GM18508 (cell line): ENCODE measurements around the gene ATXN7L1.
"Not testable (repeated sequence)": the region's sequence is repeated elsewhere in the genome, so short reads cannot be mapped to it uniquely, and the experiment has no call there.

Experiments used
- ATAC-seq: cut with Tn5 transposase; IDR thresholded peaks from one replicate; pipeline ENCODE4 v1.9.1; 2021; ENCODE audit warnings: moderate number of reproducible peaks; ENCODE audit not compliant: insufficient read depth, unreplicated experiment

Gene ATXN7L1

GRCh38 chr7:105807448-105807762 lies 69.0 kb downstream of the ATXN7L1 start:
- ATAC-seq, result no peak

- ATAC-seq, result no peak
These were observed 69.6 kb downstream of the ATXN7L1 start for GRCh38 chr7:105806592-105807447.

- ATAC-seq, result no peak
These were observed 70.9 kb downstream of the ATXN7L1 start for GRCh38 chr7:105805447-105806019.

- no peak for ATAC-seq
These were observed 73.0 kb downstream of the ATXN7L1 start for GRCh38 chr7:105803429-105803736.

- no peak for ATAC-seq
These were observed 73.6 kb downstream of the ATXN7L1 start for GRCh38 chr7:105802604-105803428.

GRCh38 chr7:105800849-105801534 lies 75.4 kb downstream of the ATXN7L1 start:
- ATAC-seq, result no peak

GRCh38 chr7:105800442-105800841 lies 76.0 kb downstream of the ATXN7L1 start:
- ATAC-seq, result no peak

- no peak for ATAC-seq
These were observed 76.7 kb downstream of the ATXN7L1 start for GRCh38 chr7:105799677-105800076.

- no peak for ATAC-seq
These were observed 77.4 kb downstream of the ATXN7L1 start for GRCh38 chr7:105799006-105799405.

GRCh38 chr7:105797652-105798051 lies 78.7 kb downstream of the ATXN7L1 start:
- no peak for ATAC-seq

- no peak for ATAC-seq
These were observed 80.0 kb downstream of the ATXN7L1 start for GRCh38 chr7:105796365-105796764.

GRCh38 chr7:105794741-105795729 lies 81.4 kb downstream of the ATXN7L1 start:
- ATAC-seq, result no peak

GRCh38 chr7:105792488-105793370 lies 83.7 kb downstream of the ATXN7L1 start:
- no peak for ATAC-seq

- no peak for ATAC-seq
These were observed 84.5 kb downstream of the ATXN7L1 start for GRCh38 chr7:105791926-105792325.

- no peak for ATAC-seq
These were observed 85.4 kb downstream of the ATXN7L1 start for GRCh38 chr7:105790996-105791395.

- not testable (repeated sequence) for ATAC-seq
These were observed 85.9 kb downstream of the ATXN7L1 start for GRCh38 chr7:105790452-105790851.

GRCh38 chr7:105788816-105789349 lies 87.5 kb downstream of the ATXN7L1 start:
- ATAC-seq, result no peak

- ATAC-seq, result no peak
These were observed 88.0 kb downstream of the ATXN7L1 start for GRCh38 chr7:105788356-105788755.
